ENCODE data around the gene GBF1. TPM values are rescaled to one million over a fixed set of nuclear protein-coding genes. Genes with fewer than 3 reads are reported as not detected.

The GBF1 gene
- total and polyA plus RNA-seq, 2 of the 13 experiments (the other 11 are each of a cell fraction or from before 2014, with no cell fraction given) = 17.1 to 21.9 TPM

DNA sequence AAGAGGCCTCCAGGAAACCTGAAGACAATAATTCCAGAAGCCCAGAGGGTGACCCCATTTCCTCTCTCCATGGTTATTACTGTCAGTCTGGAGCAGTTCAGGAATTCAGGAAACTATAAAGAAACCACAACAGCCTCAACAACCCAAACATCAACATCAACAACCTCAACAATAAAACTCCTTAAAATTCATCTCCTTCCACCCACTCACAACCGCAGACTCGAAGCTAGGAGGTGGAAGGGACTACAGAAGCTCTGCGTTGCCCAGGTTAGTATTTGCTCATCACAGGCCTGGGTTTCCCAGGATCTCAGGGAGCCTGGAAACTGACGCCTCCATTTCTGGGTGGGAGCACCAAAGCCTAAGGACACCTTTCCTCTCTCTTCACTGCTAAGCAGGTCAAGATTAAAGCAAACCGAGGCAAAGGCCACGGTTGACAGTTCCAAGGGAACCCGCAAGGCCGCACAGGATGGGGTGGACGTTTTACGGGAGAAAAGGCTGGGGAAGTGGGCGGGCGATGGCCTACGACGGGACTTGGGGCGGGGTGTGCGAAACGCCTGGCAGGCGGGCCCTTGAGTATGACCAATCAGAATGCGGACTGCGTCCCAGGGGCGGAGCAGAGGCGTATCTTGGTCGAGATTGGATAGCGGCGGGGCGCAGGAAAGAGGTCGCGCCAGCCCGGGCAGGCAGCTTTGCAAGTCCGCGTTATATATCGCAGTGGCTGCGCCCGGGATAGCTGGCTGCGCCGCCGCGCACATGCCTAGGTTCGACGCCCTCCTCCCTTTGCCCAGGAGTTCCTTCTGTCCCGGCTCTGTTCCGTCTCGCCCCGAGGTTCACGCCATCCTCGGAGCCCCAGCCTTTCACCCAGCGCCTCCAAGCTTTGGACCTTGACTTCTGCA, 19.4 kb upstream of the GBF1 start, which contains the start of gene ELOVL3:
ELOVL3 (plus strand) TSS at position 654 of the 896 bp plus-strand sequence. CDS start 250 bp downstream, outside the sequence.
- in situ Hi-C loops (cut with HindIII; ENCODE audit: extremely low pct_ligation_motif_present, low pct_unique_long_range_greater_than_20kb) (loop anchor here (5.0 kb wide), 1 partner anchor 126 kb away; no protein-coding TSS in a partner anchor), intact Hi-C loops (cut with micrococcal nuclease; ENCODE audit: unreplicated experiment) (loop anchor here (2.0 kb wide), 1 partner anchor 57 kb away; no protein-coding TSS in a partner anchor)
- Histone ChIP-seq H3K9ac (ENCODE audit: insufficient read depth, low read depth, low read length) (peak within 1 kb of the TSS; percentile 66), H3K4me2 (ENCODE audit: low read depth, low read length) (peak within 1 kb of the TSS; percentile 98), H3K27ac (ENCODE audit: extremely low read length, insufficient read depth, low read length) (no peak within 1 kb of the TSS), H3K27me3 (ENCODE audit: control insufficient read depth in 1 of 2, insufficient read depth in 2 of 2, low read length in 2 of 2) (peaks cover 0 to 31% of the 10 kb centered on the region in 2 experiments; a peak in 3 of 5 replicates), H3K4me3 (replicated peaks in 1 of 3; ENCODE audit: insufficient read depth in 1 of 3, low read depth in 2 of 3, low read length in 3 of 3) (peak within 1 kb of the TSS; percentile 46 to 72 (median 59)), H3K36me3 (replicated peaks in 1 of 2; ENCODE audit: control insufficient read depth in 1 of 2, insufficient read depth in 2 of 2, low read length in 2 of 2) (no peaks in the 10 kb centered on the region), H4K20me1 (ENCODE audit: insufficient read depth, low read length) (no peaks in the 10 kb centered on the region), H3K79me2 (ENCODE audit: insufficient read depth, low read length) (no peaks in the 10 kb centered on the region), H3K9me3 (ENCODE audit: low read length) (no peaks in the 10 kb centered on the region), H3K4me1 (ENCODE audit: insufficient read depth, low read length) (peaks cover 31% of the 10 kb centered on the region), H2AFZ (ENCODE audit: low read length) (peak within 1 kb of the TSS; percentile 98)
- FAIRE-seq (peak; percentile 87), DNase-seq (ENCODE audit: low spot score) (peak; percentile 90), ATAC-seq (peak; percentile 93)
- no TSS peak for BruUV-seq (replicated peaks)
- ChIA-PET POLR2A (interaction anchor here (1.0 to 1.9 kb wide), 4 partner anchors 19 to 437 kb away, joined by 3 to 7 read pairs (median 4); partner anchors contain the start of genes GBF1 and NFKB2), CTCF (ENCODE audit: low intra/inter-chr PET ratio, low total read pairs) (no interaction called here)
- 3% methylated on average over 12 of the region's 47 CpGs for WGBS (ENCODE audit: low lambda C conversion rate)
- TF ChIP-seq ZNF562 (CRISPR knock-in tag; IDR thresholded peaks at IDR 0.05; ENCODE audit: borderline replicate concordance) = peak; percentile 43; the same call in 1 of the 2 replicates
- TF ChIP-seq ZNF570 (CRISPR knock-in tag; IDR thresholded peaks at IDR 0.05; ENCODE audit: borderline replicate concordance) = 0 out of 2 replicates have a peak, but pooled peaks have one; percentile 60
- TF ChIP-seq, protein P1, sequence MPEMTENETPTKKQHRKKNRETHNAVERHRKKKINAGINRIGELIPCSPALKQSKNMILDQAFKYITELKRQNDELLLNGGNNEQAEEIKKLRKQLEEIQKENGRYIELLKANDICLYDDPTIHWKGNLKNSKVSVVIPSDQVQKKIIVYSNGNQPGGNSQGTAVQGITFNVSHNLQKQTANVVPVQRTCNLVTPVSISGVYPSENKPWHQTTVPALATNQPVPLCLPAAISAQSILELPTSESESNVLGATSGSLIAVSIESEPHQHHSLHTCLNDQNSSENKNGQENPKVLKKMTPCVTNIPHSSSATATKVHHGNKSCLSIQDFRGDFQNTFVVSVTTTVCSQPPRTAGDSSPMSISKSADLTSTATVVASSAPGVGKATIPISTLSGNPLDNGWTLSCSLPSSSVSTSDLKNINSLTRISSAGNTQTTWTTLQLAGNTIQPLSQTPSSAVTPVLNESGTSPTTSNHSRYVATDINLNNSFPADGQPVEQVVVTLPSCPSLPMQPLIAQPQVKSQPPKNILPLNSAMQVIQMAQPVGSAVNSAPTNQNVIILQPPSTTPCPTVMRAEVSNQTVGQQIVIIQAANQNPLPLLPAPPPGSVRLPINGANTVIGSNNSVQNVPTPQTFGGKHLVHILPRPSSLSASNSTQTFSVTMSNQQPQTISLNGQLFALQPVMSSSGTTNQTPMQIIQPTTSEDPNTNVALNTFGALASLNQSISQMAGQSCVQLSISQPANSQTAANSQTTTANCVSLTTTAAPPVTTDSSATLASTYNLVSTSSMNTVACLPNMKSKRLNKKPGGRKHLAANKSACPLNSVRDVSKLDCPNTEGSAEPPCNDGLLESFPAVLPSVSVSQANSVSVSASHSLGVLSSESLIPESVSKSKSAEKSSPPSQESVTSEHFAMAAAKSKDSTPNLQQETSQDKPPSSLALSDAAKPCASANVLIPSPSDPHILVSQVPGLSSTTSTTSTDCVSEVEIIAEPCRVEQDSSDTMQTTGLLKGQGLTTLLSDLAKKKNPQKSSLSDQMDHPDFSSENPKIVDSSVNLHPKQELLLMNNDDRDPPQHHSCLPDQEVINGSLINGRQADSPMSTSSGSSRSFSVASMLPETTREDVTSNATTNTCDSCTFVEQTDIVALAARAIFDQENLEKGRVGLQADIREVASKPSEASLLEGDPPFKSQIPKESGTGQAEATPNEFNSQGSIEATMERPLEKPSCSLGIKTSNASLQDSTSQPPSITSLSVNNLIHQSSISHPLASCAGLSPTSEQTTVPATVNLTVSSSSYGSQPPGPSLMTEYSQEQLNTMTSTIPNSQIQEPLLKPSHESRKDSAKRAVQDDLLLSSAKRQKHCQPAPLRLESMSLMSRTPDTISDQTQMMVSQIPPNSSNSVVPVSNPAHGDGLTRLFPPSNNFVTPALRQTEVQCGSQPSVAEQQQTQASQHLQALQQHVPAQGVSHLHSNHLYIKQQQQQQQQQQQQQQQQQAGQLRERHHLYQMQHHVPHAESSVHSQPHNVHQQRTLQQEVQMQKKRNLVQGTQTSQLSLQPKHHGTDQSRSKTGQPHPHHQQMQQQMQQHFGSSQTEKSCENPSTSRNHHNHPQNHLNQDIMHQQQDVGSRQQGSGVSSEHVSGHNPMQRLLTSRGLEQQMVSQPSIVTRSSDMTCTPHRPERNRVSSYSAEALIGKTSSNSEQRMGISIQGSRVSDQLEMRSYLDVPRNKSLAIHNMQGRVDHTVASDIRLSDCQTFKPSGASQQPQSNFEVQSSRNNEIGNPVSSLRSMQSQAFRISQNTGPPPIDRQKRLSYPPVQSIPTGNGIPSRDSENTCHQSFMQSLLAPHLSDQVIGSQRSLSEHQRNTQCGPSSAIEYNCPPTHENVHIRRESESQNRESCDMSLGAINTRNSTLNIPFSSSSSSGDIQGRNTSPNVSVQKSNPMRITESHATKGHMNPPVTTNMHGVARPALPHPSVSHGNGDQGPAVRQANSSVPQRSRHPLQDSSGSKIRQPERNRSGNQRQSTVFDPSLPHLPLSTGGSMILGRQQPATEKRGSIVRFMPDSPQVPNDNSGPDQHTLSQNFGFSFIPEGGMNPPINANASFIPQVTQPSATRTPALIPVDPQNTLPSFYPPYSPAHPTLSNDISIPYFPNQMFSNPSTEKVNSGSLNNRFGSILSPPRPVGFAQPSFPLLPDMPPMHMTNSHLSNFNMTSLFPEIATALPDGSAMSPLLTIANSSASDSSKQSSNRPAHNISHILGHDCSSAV (CRISPR knock-in tag; IDR thresholded peaks at IDR 0.05; ENCODE audit: borderline replicate concordance) = no peak
- peak; percentile 90 for TF ChIP-seq NKX3-1 (CRISPR knock-in tag; IDR thresholded peaks at IDR 0.05)
- no peak for TF ChIP-seq STAG1 (CRISPR knock-in tag; IDR thresholded peaks at IDR 0.05)
- peak; percentile 70; the same call in 1 of the 2 replicates for TF ChIP-seq ARNTL (CRISPR knock-in tag; IDR thresholded peaks at IDR 0.05)
- TF ChIP-seq CCDC6 (CRISPR knock-in tag; IDR thresholded peaks at IDR 0.05) = peak; percentile 94
- TF ChIP-seq MXD4 (CRISPR knock-in tag; IDR thresholded peaks at IDR 0.05) = peak; percentile 94
- no peak for TF ChIP-seq BHLHE40 (IDR thresholded peaks at IDR 0.05; ENCODE audit: low read length)
- TF ChIP-seq, protein P2, sequence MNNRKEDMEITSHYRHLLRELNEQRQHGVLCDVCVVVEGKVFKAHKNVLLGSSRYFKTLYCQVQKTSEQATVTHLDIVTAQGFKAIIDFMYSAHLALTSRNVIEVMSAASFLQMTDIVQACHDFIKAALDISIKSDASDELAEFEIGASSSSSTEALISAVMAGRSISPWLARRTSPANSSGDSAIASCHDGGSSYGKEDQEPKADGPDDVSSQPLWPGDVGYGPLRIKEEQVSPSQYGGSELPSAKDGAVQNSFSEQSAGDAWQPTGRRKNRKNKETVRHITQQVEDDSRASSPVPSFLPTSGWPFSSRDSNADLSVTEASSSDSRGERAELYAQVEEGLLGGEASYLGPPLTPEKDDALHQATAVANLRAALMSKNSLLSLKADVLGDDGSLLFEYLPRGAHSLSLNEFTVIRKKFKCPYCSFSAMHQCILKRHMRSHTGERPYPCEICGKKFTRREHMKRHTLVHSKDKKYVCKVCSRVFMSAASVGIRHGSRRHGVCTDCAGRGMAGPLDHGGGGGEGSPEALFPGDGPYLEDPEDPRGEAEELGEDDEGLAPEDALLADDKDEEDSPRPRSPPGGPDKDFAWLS (CRISPR knock-in tag; IDR thresholded peaks at IDR 0.05; ENCODE audit: borderline replicate concordance) = no peak
- peak; percentile 83; the same call in 1 of the 2 replicates for TF ChIP-seq KLF13 (CRISPR knock-in tag; IDR thresholded peaks at IDR 0.05)
- TF ChIP-seq, protein P3, sequence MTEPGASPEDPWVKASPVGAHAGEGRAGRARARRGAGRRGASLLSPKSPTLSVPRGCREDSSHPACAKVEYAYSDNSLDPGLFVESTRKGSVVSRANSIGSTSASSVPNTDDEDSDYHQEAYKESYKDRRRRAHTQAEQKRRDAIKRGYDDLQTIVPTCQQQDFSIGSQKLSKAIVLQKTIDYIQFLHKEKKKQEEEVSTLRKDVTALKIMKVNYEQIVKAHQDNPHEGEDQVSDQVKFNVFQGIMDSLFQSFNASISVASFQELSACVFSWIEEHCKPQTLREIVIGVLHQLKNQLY (CRISPR knock-in tag; IDR thresholded peaks at IDR 0.05) = peak; percentile 19; the same call in 1 of the 2 replicates
